Esophagus (tissue), 2 donors: ENCODE results near the gene NPM1. TPM values are rescaled to one million over a fixed set of nuclear protein-coding genes. Genes with fewer than 3 reads are reported as not detected.
"Not testable (repeated sequence)": the region's sequence is repeated elsewhere in the genome, so short reads cannot be mapped to it uniquely, and the experiment has no call there.

Source experiments
- H3K27ac ChIP-seq, 2 donors: one replicate each; pipeline ENCODE4 v1.5.1; 2013; ENCODE audit warnings: low read depth in 2 of 2, mild to moderate bottlenecking in 2 of 2, inconsistent platforms in 1 of 2, low read length in 1 of 2, moderate library complexity in 1 of 2
- H3K27me3 ChIP-seq, 2 donors: one replicate each; pipeline ENCODE4 v1.6.1; 2013; ENCODE audit warnings: low read length in 2 of 2, control low read depth in 1 of 2, mild to moderate bottlenecking in 1 of 2; ENCODE audit not compliant: insufficient read depth in 2 of 2, control insufficient read depth in 1 of 2
- H3K36me3 ChIP-seq, 2 donors: one replicate each; pipeline ENCODE4 v1.6.1; 2013; ENCODE audit warnings: low read length in 1 of 2; ENCODE audit not compliant: control insufficient read depth in 2 of 2, insufficient read depth in 2 of 2
- H3K4me1 ChIP-seq, 2 donors: one replicate each; pipeline ENCODE4 v1.6.1; 2013; ENCODE audit warnings: low read length in 1 of 2; ENCODE audit not compliant: control insufficient read depth in 2 of 2, insufficient read depth in 2 of 2
- H3K4me3 ChIP-seq, 2 donors: one replicate each; pipeline ENCODE4 v1.5.1; 2013; ENCODE audit warnings: low read length in 2 of 2, mild to moderate bottlenecking in 2 of 2, low read depth in 1 of 2, moderate library complexity in 1 of 2
- H3K9me3 ChIP-seq, 2 donors: one replicate each; pipeline ENCODE4 v1.6.1; 2013; ENCODE audit warnings: mild to moderate bottlenecking in 2 of 2, low read depth in 1 of 2, low read length in 1 of 2, moderate library complexity in 1 of 2; ENCODE audit not compliant: control insufficient read depth in 2 of 2, insufficient read depth in 1 of 2
- whole genome bisulfite sequencing, 2 donors: extraction: QIAGEN DNeasy Blood & Tissue Kit; methylation state at CpG; one replicate each; pipeline ENCODE4 v1.1.7; 2013; 5-methylcytosine and 5-hydroxymethylcytosine counted together
- polyA plus RNA-seq, 2 donors: library from polyadenylated mRNA; stranded (reverse); fragments of 200-250 nt; gene quantifications; one replicate each; pipeline ENCODE4 v1.2.3, GENCODE V29; 2013
- donor health status: healthy with polysubstance abuse.
- donor health status: Bipolar disorder and iron deficiency.

Gene NPM1
- polyA plus RNA-seq, 2 donors = 800 to 2,525 TPM

DNA sequence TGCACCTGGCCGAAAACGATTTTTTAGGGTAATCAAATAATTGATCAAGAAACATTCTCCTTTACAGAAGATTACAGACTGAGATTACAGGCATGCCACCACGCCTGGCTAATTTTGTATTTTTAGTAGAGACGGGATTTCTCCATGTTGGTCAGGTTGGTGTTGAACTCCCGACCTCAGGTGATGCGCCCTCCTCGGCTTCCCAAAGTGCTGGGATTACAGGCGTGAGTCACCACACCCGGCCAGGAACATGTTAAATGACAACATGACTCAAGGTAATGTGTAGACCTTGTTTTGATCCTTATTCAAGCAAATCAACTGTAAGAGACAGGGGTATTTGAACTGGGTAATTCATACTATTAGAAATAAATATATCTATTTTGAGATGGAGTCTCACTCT, 3.2 kb upstream of the NPM1 start:
- not testable (repeated sequence) for H3K27ac ChIP-seq, H3K4me1 ChIP-seq, H3K27me3 ChIP-seq, H3K9me3 ChIP-seq, H3K36me3 ChIP-seq, H3K4me3 ChIP-seq
- 80 to 84% methylated on average over 9 of the region's 9 CpGs for WGBS, 2 donors

- not testable (repeated sequence) for H3K9me3 ChIP-seq, H3K36me3 ChIP-seq, H3K27ac ChIP-seq, H3K4me1 ChIP-seq, H3K4me3 ChIP-seq, H3K27me3 ChIP-seq
- WGBS, 2 donors = 69 to 71% methylated on average over 3 of the region's 3 CpGs
Measured at GRCh38 chr5:171384999-171385398, 2.6 kb upstream of the NPM1 start.

DNA sequence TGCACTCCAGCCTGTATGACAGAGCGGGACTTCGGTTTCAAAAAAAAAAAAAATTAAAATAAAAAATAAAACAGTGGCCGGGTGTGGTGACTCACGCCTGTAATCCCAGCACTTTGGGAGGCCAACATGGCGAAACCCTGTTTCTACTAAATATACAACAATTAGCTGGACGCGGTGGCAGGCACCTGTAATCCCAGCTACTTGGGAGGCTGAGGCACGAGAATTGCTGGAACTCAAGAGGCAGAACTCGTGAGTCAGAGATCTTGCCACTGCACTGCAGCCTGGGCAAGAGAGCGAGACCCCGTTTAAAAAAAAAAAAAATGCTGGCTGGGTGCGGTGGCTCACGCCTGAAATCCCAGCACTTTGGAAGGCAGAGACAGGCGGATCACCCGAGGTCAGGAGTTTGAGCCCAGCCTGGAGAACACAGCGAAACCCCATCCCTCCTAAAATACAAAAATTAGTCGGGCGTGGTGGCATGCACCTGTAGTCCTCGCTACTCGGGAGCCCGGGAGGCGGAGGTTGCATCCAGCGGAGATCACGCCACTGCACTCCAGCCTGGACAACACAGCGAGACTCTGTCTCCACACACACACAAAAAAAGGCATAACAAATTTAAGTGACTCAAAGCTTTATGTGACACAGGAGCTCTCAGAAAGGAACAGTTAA, 1.5 kb upstream of the NPM1 start:
- H3K4me1 ChIP-seq = no peaks in the 10 kb centered on the region
- 95 to 97% methylated on average over 25 of the region's 25 CpGs for WGBS, 2 donors
- H3K36me3 ChIP-seq = no peaks in the 10 kb centered on the region
- no peaks in the 10 kb centered on the region for H3K27me3 ChIP-seq
- no peak overlapping the region for H3K27ac ChIP-seq
- no peak overlapping the region for H3K4me3 ChIP-seq
- H3K9me3 ChIP-seq = no peaks in the 10 kb centered on the region

DNA sequence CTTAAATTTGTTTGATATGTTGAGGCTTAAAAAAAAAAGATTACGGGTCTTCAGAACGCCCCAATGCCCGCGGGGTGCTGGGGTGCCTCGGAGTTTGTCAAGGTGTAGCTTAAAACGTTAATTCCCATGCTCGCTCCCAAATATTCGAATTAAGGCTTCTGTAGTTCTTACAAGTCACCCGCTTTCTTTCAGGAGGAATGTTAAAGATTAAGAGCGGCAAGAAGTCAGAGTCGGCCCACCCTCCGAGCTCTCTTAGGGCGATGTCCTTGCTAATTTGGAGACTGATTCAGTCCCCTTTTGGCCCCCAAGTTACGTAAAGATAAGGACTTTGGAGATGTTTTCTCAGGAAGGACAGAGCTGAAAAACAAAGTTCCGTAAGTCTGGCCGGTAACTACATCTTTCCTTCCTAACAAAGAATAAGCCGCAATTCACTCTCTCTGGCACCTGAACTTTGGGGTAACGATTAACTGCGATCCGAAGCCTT, 746 bp upstream of the NPM1 start:
- Histone ChIP-seq H3K36me3 (peaks cover 0 to 2% of the 10 kb centered on the region in 2 donors), H3K27ac (peak overlapping the region; percentile 69 to 89), H3K4me1 (peaks cover 0 to under 1% of the 10 kb centered on the region in 2 donors), H3K4me3 (peak overlapping the region; percentile 76 to 93), H3K27me3 (no peaks in the 10 kb centered on the region), H3K9me3 (no peaks in the 10 kb centered on the region)
- 10 to 11% methylated on average over 20 of the region's 20 CpGs for WGBS, 2 donors

- peak overlapping the region; percentile 76 to 93 for H3K4me3 ChIP-seq
- H3K36me3 ChIP-seq = peaks cover 0 to 5% of the 10 kb centered on the region in 2 donors
- 1% methylated on average over 56 of the region's 56 CpGs for WGBS, 2 donors
- H3K27me3 ChIP-seq = no peaks in the 10 kb centered on the region
- H3K4me1 ChIP-seq = peaks cover 0 to 2% of the 10 kb centered on the region in 2 donors
- H3K27ac ChIP-seq = peak overlapping the region; percentile 72 to 90
- H3K9me3 ChIP-seq = no peaks in the 10 kb centered on the region
Measured at GRCh38 chr5:171387970-171388815, 544 bp downstream of the NPM1 start.

DNA sequence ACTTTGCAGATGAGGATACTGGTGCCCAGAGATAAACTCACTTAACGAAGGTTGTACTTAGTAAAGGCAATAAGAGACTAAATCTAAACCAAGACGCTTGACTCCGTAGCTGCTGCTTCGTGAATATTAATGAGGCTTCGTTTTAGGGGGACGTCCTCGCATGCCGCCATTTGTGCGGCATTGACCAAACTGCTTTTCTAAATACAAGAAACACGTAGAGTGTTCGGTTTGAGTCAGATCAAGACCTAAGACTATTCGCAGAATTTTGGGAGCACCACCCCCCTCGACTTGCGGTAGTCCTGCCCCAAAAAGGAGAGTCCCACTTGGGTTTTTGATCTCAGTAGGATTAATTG, 1.1 kb downstream of the NPM1 start:
- Histone ChIP-seq H3K36me3 (peaks cover 0 to 5% of the 10 kb centered on the region in 2 donors), H3K27ac (peak overlapping the region in 1 of 2 donors; percentile 22), H3K4me3 (peak overlapping the region; percentile 76 to 93), H3K4me1 (peaks cover 0 to 2% of the 10 kb centered on the region in 2 donors), H3K27me3 (no peaks in the 10 kb centered on the region), H3K9me3 (no peaks in the 10 kb centered on the region)
- WGBS, 2 donors = 2 to 4% methylated on average over 14 of the region's 14 CpGs

DNA sequence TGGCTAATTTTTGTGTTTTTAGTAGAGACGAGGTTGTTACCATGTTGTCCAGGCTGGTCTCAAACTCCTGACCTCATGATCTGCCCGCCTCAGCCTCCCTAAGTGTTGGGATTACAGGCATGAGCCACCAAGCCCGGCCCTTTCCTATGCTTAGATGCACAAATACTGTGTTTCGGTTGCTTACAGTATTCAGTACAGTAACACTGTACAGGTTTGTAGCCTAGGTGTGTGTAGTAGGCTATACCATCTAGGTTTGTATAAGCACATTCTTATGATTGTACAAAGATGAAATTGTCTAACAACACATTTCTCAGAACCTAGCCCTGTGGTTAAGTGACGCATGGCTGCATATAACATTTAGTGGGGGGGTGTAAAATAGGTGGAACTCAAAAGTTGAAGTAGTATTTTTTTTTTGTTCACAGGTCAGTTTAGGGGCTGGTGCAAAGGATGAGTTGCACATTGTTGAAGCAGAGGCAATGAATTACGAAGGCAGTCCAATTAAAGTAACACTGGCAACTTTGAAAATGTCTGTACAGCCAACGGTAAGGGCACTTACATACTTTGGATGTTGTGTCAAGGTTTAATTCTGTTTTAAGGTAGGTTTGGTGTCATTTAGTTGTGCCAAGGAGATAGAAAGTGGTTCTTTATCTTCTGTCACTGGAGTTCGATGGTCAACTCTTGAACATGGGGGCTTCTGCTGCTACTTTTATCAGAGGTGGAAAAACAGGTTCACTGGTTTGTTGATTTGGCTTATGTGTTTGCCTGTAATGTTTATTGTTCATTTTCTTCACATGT, 3.4 kb downstream of the NPM1 start:
- H3K9me3 ChIP-seq = no peaks in the 10 kb centered on the region
- H3K27ac ChIP-seq = peak overlapping the region in 1 of 2 donors; percentile 29
- peaks cover 0 to 2% of the 10 kb centered on the region in 2 donors for H3K4me1 ChIP-seq
- no peaks in the 10 kb centered on the region for H3K27me3 ChIP-seq
- peaks cover 3 to 19% of the 10 kb centered on the region in 2 donors for H3K36me3 ChIP-seq
- 44 to 49% methylated on average over 8 of the region's 8 CpGs for WGBS, 2 donors
- peak overlapping the region in 1 of 2 donors; percentile 93 for H3K4me3 ChIP-seq

DNA sequence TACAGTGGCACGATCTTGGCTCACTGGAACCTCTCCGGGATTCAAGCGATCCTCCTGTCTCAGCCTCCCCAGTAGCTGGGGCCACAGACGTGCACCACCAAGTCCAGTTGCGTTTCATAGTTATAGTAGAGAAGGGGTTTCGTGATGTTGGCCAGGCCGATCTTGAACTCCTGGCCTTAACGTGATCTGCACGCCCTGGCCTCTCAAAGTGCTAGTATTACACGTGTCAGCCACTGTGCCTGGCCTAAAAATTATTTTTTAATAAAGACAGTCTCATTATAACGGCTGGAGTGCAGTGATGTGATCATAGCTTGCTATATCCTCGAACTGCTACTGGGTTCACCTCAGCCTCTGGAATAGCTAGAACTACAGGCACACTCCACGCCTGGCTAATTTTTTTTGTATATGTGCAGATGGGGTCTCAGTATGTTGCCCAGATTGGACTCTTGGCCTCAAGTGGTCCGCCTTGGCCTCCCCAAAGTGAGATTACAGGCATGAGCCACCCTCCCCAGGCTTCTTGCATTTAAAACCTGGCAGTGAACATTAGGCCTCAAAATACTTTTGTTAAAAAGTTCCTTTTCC, 4.4 kb downstream of the NPM1 start:
- Histone ChIP-seq H3K36me3 (peaks cover 3 to 19% of the 10 kb centered on the region in 2 donors), H3K4me3 (no peak overlapping the region), H3K27me3 (no peaks in the 10 kb centered on the region), H3K9me3 (no peaks in the 10 kb centered on the region), H3K4me1 (peaks cover 0 to 2% of the 10 kb centered on the region in 2 donors), H3K27ac (no peak overlapping the region)
- 74 to 78% methylated on average over 14 of the region's 14 CpGs for WGBS, 2 donors

GRCh38 chr5:171392585-171393159, 5.0 kb downstream of the NPM1 start:
- H3K27me3 ChIP-seq = no peaks in the 10 kb centered on the region
- H3K9me3 ChIP-seq = no peaks in the 10 kb centered on the region
- no peak overlapping the region for H3K27ac ChIP-seq
- no peak overlapping the region for H3K4me3 ChIP-seq
- 87 to 94% methylated on average over 4 of the region's 4 CpGs for WGBS, 2 donors
- H3K4me1 ChIP-seq = peaks cover 0 to 2% of the 10 kb centered on the region in 2 donors
- H3K36me3 ChIP-seq = peaks cover 3 to 21% of the 10 kb centered on the region in 2 donors
